HG03457 (cell line): ENCODE results near the gene ZNF180.
"Not testable (repeated sequence)": the region's sequence is repeated elsewhere in the genome, so short reads cannot be mapped to it uniquely, and the experiment has no call there.

Source experiments
- ATAC-seq: cut with Tn5 transposase; IDR thresholded peaks from one replicate; pipeline ENCODE4 v1.9.1; 2021; ENCODE audit warnings: moderate number of reproducible peaks; ENCODE audit not compliant: unreplicated experiment

ZNF180 gene

DNA sequence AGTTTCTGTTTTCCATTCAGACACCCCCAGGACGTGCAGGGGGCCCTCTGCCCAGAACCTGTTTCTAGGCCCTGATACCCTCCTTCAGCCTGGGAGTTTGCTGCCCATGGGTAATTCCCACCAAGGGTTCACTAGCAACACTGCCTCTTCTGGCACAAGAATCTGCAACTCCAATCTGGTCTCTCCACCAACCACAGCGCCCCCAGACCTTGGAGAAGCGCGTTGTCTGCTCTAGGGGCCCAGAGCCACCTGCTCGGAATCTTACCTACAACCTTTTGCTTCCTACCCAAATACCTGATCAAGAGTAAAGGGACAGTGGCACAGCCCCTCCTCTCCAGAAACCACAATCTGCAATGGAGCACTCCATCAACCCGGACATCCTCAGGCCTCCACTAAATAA, 763 bp downstream of the ZNF180 start:
- ATAC-seq, result no peak

GRCh38 chr19:44498988-44499387, 1.3 kb downstream of the ZNF180 start:
- ATAC-seq, result no peak

- ATAC-seq, result no peak
Observed at GRCh38 chr19:44496711-44497110, 3.6 kb downstream of the ZNF180 start.

DNA sequence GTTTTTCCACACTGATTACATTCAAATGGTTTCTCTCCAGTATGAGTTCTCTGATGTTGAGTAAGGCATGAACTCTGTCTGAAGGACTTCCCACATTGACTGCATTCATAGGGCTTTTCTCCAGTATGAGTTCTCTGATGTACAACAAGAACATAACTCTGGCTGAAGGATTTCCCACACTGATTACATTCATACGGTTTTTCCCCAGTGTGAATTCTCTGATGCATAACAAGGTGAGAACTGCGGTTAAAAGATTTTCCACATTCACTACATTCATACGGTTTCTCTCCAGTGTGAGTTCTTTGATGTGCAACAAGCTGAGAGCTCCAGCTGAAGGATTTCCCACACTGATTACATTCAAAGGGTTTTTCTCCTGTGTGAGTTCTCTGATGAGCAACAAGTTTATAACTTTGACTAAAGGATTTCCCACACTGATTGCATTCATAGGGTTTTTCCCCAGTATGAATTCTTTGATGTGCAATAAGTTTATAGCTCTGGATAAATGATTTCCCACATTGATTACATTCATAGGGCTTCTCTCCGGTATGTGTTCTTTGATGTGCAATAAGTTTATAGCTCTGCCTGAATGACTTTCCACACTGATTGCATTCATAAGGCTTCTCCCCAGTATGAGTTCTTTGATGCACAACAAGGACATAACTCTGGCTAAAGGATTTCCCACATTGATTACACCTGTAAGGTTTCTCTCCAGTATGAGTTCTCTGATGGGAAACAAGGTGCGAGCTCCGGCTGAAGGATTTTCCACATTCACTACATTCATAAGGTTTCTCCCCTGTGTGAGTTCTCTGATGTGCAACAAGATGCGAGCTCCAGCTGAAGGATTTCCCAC, 23.5 kb downstream of the ZNF180 start:
- no peak for ATAC-seq

DNA sequence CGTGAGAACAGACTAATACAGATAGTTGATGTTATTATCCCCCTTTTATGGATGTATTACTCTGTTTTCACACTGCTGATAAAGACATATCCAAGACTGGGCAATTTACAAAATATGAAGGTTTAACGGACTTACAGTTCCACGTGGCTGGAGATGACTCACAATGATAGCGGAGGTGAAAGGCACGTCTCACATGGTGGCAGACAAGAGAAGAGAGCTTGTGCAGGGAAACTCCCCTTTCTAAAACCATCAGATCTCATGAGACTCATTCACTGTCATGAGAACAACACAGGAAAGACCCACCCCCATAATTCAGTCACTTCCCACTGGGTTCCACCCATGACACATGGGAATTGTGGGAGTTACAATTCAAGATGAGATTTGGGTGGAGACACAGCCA, 31.6 kb downstream of the ZNF180 start:
- not testable (repeated sequence) for ATAC-seq

GRCh38 chr19:44462600-44463286, 37.6 kb downstream of the ZNF180 start:
- not testable (repeated sequence) for ATAC-seq

DNA sequence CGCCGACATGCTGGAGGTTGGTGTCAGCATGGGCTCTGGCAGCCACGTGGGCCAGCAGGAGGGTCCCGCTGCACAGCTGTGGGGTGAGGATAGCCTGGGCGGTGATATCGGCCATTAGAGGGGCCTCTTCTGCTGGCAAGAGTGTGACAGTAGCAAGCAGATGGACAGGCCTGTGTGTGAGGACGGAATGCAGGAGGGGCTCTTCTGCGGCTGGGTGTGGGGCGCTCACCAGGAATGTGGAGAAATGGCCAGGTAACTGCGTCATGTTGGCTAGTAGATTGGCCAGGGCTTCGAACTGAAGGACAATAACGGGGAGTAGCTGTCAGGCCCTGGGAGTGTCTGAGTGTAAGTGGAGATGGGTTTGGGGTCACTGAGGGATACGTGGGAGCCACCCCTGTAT, 44.3 kb downstream of the ZNF180 start:
- ATAC-seq, result not testable (repeated sequence)

DNA sequence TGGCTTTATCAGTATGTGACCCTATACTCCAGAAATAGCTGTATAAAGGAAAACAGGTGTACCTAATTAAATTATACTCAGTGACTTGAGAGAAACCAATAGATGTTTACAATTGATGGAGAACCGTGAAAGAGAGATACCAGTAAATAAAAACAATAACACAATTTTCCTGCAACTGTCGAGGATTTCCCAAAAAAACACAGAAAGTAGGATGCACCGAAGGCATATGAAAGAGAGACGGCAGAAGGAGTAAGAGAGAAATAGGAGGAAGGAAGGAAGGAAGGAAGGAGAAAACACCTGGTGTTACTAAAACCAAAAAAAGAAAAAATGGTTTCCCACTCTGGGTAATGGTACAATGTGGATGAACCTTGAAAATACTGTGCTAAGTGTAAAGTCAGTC, 45.2 kb downstream of the ZNF180 start:
- no peak for ATAC-seq

- ATAC-seq, result no peak
Observed at GRCh38 chr19:44452367-44452766, 48.0 kb downstream of the ZNF180 start.

DNA sequence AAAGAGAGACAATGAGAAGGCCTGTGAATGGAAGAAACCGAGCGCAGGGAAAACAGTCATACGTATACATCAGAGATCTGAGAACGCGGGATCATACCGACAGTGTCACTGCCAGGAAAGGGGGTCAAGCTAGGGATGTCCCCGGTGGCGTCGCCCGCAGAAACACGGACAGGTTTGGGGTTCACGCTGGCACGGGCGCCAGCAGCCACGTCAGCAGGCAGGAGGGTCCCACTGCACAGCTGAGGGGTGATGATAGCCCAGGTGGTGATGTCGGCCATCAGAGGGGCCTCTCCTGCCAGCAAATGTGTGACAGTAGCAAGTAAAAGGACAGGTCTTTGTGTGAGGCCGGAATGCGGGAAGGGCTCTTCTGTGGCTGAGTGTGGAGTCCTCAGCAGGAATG, 48.6 kb downstream of the ZNF180 start:
- no peak for ATAC-seq

DNA sequence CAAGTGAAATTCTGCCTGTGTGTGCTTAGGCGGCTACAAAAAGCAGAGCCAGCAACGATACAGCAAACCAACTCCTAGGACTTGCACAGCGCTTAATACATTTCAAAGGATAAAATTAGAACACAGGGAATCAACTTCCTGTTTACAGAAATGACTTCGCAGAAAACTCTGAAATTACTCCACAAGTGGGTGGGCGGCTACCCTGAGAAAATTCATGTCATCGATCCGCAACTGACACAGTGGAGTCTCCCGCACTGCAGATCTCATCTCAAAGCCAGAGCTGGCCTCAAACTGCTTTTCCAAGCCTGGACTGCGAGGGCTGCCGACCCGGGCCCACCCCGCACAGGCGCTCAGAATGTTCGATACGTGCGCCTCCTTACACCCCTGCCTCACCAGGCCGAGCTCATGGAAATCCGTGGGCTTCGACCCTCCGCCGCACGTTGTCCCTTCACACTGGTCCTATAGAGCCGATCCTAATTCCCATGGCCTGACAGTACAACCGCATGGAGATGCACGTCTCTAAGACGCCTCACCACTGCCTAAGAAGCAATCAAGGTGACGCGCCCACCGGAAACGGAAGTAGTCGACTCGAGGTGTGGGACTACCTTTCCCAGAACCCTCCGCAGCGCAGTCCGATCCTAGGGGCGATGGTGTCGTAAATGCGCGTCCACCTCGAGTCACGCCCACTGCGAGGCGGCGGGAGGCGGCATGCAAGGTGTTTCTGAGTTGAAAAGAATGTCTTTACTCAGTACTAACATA, 52.2 kb downstream of the ZNF180 start, which contains the start of gene ZNF229:
Gene ZNF229, minus strand, starts transcription at position 557 of the 759 bp plus-strand sequence. CDS start 5,625 bp downstream, outside the sequence.
- no peak for ATAC-seq

DNA sequence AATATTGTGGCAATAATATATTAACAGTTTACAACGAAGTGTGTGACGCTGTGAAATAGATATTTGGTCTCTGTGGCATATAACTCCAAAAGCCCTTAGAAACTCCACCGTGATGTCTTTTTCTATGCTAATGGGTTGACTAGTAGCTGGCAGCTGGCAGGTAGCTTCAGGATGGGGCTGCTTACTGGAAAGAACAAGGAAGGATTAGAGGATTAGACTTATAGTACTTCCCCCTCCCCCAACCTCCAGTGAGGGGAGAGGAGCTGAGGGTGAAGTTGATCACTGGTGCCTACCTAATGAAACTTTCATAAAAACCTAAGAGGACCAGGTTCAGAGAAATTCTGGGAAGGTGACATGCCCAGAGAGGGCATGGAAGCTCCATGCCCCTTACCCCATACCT, 61.9 kb downstream of the ZNF180 start:
- ATAC-seq, result no peak

DNA sequence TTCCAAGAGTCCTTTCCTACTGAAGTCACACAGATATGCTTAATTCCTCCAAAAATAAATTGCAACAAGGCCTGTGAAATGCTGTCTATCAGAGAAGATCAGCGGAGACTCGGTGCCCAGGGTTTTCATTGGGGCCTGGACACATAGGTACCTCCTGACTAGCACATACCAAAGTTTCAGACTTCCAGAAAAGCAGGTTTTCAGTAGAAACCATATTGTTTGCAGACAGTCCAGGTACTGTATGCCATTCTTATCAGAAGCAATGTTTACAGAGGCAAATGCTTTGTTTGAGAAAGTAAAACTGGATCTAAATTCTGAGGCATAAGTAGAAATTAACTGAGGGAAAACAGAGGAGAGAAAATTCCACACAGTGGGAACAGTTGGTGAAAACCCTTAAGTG, 64.9 kb downstream of the ZNF180 start:
- ATAC-seq, result no peak

- ATAC-seq, result no peak
Observed at GRCh38 chr19:44430956-44431355, 69.4 kb downstream of the ZNF180 start.
